ENCODE data around the gene TMEM132E.

The TMEM132E gene

DNA sequence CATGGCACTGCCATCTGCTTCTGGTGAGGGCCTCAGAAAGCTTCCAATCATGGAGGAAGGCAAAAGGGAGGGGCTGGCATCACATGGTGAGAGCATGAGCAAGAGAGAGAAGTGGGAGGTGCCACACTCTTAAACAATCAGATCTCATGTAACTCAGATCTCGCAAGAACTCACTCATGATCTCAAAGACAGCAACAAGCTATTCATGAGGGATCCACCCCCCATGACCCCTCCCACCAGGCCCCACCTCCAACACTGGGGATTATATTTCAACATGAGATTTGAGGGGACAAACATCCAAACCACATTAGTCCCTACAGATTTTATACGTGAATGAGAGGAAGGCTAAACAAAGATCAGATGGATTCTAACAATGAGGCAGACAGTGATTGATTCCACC lies 8.9 kb upstream of the TMEM132E start:
- no peak for DNase-seq (ENCODE audit: low spot score)

DNA sequence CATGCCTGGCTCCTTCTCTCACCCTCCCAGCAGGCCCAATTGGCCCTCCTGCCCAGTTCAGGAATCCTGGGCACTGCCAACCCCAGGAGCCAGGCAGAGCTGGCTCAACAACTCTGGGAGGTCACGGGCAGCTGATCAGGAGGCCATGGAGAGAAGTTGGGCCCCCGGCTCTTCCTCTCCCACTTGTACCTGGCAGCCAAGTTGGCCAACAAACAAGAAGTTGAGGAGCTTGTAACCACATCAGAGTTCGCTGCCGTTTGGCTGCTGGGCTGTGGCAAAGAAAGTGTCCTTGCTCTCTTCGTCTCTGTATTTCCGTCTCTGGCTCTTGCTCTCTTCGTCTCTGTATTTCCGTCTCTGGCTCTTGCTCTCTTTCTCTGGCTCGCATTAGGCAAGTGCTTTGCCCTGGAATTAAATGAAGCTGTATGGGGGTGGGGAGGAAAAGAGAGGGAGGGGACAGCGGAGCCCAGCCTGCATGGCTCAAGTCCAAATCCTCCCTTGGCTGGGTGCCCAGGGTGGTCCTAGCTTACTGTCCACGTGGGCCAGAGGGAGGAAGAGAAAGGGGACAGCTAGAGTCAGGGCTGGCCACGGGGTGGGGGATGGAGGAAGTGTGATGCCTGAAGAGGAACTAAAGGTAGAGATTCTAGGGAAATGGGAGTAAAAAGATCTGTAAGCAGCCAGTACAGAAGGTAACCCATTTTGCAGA lies 7.8 kb upstream of the TMEM132E start:
- DNase-seq (ENCODE audit: low spot score): no peak

DNA sequence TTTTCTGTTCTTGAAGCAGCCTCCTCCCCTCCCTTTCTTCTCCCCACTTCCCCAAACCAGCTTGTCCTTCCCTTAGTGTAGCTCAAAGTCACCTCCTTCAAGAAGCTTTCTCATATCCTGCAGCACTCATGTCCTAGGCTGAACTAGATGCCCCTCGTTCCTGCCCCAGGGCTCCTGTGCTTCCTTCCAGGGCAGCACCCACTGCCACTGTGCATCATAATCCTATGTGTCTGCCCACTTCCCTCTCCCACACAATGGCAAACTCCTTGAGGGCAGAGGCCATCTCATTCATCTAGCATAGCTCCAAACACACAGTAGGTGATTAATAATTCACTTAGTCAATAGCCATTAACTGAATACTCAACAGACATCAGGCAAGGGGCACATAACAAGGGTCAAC lies 6.9 kb upstream of the TMEM132E start:
- DNase-seq (ENCODE audit: low spot score): no peak

DNA sequence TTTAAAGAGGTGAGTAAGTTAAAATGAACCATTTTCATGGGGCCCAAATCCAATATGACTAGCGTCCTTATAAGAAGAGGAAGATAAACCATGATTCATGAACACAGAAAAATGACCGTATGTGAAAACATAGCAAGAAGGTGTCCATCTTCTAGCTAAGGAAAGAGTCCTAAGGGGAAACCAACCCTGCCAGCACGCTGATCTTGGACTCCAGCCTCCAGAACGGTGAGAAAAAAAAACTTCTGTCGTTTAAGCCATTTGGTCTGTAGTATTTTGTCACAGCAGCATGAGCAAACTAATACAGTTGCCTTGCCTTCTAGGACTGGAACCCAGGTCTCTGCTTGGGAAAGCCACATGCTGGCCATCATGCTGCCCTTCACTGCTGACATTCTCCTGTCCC lies 4.2 kb upstream of the TMEM132E start:
- no peak for DNase-seq (ENCODE audit: low spot score)

DNA sequence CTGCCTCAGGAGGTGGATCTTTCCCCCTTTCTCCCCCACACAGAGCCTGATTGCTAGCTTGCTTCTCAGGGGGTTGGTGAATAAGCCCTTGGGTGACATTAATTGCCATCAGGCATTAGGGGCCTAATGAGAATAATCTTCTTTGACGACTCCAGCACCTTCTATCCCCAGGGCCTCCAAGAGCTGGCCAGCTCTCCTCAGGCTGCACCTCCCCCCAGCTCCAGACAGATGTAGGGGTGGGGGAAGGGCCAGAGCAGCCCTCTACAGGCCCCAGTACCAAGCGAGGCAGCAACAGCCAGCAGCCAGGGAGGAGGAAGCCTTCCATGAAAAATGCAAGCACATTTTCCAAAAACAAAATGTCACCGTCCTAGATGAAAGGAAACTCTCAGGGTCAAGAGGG lies 1.4 kb upstream of the TMEM132E start:
- DNase-seq (ENCODE audit: low spot score): peak; percentile 70

DNA sequence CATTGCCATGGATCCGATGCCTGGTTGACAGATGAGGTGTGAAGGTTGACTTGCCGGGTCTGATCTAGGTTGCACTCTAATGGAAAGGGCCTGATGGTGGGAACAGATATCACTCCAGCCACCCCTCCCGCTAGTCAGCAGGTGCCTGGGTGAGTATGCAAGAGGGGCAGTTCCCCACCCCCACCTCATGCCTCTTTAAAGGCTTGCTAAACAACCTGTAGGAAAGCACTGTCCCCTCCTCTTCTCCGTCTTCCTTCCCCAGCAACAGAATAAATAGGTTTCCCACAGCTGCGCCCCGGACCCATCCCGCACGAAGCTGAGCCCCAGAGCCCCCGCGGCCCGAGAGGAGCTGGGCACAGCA lies 746 bp upstream of the TMEM132E start:
- no peak for DNase-seq (ENCODE audit: low spot score)

DNA sequence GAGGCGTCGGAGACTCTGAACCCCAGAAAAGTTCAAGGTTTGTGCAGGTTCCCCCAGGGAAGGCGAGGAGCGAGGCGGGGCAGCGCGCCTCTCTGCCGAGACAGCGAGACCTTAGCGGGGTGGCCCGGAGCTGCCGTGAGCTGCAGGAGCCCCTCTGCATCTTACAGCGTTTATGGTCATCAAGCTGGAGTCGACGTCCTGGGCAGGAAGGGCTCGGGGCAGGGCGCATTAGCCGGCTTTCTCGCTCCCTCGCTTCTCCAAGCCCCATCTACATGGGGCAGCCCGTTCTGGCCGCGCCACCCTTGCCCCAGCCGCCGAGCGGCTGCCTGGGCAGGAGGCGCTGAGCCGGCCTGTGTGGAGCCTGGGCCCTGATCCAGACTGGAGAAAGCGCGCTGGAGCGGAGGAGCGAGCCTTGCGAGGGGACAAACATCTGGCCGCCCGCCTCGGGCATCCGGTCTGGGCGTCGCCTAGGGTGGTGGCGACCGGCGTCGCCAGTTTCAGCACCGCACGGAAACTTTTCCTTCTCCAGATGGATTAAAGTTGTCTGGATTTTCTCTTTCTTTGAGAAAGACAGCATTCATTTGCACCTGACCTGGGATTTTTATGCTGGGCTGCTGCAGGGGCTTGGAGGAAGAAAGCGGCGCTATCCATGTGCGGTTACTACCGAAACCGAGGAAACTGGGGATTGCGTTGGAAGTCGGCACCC lies 750 bp downstream of the TMEM132E start:
- DNase-seq (ENCODE audit: low spot score): peak; percentile 78

DNA sequence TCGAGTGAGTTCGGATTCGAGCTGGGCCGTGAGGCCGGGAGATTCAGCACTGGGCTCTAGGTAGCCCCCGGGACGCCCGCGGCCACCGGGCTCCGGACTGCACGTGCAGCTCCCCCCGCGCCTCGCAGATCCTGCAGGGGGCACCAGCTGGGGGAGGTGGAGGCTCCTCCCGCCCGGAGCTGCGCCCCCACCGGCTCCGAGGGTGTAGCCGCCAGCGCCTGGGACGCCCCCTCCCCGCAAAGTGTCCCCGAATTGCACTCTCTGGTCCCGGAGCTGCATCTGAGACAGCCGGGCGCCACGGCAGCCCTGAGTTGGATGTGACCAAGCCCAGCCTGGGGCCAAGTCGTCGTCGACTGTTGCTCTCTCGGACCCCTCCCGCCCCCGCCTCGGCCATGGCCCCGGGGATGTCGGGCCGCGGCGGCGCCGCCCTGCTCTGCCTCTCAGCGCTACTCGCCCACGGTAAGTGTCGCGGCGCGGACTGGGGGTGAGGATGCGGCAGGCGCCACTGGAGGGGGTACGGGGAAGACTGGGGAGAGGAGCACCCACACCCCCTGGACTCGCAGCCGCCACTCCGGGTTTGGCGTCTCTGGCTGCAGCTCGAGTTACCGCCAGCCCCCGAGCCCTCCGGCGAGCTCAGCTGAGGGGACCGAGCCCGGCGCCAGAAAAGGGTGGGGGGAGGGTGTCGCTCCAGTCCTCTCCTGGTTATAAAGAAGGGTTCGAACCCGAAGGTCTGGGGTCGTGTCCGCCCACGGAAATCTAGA lies 1.5 kb downstream of the TMEM132E start:
- DNase-seq (ENCODE audit: low spot score): peak; percentile 74

DNA sequence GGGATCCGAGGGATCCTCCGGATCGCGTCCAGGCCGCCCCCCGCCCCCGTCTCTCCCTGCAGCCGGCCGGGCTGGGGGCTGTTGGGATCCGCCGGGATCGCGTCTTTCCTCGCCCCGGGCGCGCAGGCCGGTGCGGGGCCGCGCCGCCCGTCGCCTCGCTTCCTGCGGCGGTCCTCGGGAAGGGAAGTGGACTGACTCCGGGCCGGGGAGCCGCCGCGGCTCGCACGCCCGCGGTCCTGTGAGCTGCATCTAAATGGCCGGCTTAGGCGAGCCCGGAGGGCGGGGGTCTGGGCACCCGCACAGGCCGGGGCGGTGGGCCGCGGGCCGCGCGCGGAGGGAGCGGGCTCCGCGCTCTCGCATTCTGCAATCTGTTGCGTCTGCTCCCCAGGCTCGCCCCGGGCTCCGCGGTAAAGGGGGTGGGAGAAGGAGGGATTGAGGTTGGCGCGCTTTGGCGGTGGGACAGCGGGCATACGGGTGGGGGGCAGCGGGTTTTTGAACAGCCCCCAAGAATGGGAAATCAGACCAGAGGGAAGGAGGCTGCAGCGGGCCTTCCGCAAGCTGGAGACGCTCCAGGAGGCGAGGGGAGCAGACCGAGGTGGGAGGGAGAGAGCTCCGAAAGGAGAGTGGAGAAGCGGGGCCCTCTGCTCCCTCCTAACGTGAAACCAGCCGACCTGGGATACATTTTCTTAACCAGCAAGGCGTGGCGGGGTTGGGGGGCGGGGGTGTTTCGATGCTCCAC lies 2.2 kb downstream of the TMEM132E start:
- DNase-seq (ENCODE audit: low spot score): peak; percentile 74

DNA sequence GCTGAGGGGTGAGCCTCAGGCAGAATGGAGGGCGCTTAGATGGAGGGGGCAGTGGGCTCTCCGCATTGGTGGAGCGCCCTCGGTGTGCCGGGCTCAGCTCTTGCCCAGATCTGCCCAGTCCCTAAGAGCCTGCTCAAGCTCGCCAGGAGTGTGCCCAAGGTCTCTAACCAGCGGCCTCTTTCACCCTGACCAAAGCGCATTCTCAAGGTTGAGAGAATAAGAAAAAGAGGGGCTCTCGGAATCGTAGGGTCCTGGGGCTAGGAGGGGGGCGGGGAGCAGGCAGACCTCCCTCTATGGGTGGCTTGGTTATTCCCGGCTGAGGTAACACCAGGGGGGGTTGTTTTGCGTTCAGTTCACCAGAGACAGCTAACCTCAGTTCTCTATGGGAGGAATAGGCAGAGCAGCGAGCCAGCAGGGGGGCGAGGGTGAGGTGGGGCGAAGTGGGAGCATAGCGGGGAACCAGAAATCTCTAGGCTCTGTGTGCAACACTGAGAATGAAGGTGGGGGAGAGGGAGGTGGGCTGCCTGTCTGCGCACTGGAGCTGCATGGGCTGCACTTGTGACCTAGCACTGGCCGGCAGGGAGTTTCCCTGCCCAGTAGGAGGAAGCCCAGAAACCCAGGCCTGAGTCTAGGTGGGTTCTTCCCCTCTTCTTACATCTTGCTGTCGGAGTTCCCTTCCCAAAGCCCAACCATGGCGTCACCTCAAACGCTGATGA lies 3.0 kb downstream of the TMEM132E start:
- no peak for DNase-seq (ENCODE audit: low spot score)

DNA sequence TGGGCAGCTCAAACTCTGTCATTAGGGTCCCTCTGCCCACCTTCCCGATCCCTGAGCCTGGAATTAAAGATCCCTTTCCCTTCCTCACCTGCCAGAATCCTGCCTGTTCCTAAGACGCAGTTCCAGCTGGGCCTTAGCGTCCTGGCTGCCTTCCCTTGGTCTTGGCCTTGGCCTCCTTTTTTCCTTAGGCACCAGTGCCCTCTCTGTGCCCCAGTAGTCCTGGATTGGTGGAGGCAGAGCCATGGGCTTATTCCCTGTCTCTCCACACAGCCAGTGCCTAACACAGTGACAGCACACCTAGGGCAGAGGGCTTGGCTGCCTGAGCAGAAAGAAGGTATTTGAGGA lies 3.5 kb downstream of the TMEM132E start:
- no peak for DNase-seq (ENCODE audit: low spot score)

DNA sequence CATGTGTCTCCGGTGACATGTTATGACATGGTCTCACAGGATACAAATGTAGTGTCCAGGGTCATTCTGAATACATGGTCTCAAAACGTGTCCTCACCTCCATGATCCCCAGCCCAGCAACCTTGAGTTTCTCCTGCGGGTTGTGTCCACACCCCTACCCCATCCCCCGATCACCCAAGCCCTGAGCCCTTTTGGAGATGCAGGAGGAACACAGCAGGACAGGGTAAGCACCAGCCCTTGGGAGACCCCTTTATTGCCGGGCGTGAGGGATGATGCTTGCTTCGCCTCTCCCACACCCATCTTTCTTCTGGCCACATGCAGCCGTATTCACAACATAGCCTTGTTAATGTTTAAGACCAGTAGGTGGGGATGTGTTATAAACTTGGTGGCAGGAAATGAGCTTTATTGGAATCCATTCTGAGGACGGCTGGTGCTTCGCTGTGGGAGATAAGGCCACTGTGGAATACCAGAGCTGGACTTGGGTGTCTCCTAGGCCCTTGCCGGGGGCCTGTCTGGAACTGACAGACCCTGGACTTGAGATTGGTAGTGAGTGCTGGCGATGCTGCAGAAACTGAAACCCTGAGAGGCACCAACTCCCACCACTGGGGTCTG lies 5.5 kb downstream of the TMEM132E start:
- no peak for DNase-seq (ENCODE audit: low spot score)

DNA sequence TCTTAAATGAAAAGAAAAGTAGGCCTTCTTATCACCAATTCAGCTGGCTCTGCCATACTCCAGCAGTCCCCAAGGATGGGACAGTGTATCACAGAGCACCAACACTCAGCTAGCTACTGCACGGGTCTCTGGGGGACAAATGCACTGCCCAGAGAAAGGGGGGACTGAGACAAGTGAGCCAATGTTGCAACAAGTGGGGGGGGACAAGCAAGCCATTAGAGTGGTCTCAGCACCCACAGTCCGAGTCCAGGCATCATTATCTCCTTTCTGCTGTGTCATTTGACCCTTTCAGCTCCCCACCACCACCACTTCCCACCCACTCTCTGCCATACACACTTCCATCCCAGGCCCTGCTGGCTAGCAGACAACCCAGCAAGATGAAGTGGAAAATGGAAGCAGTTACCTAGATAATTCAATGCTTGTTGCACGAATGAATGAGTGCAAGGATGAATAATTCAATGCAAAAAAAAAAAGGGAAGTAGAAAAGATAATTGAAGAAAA lies 7.0 kb downstream of the TMEM132E start:
- no peak for DNase-seq (ENCODE audit: low spot score)

DNA sequence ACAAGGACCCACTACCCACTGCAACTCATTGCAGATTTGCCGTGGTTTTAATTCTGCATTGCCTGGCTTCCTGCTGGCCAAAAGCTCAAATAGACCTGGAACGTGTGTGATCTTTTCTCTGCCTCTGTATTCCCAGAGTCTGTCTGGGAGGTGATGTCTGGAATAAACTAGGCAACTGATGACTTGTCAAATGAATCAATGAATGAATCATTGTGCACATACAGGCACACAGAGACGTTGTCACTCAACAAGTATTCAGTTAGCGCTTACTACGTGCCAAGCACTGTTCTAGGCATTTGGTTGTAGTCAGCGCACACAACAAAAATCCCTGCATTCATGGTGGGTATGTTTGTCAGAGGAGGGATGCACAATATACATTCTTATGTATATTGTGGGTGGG lies 8.9 kb downstream of the TMEM132E start:
- no peak for DNase-seq (ENCODE audit: low spot score)

DNA sequence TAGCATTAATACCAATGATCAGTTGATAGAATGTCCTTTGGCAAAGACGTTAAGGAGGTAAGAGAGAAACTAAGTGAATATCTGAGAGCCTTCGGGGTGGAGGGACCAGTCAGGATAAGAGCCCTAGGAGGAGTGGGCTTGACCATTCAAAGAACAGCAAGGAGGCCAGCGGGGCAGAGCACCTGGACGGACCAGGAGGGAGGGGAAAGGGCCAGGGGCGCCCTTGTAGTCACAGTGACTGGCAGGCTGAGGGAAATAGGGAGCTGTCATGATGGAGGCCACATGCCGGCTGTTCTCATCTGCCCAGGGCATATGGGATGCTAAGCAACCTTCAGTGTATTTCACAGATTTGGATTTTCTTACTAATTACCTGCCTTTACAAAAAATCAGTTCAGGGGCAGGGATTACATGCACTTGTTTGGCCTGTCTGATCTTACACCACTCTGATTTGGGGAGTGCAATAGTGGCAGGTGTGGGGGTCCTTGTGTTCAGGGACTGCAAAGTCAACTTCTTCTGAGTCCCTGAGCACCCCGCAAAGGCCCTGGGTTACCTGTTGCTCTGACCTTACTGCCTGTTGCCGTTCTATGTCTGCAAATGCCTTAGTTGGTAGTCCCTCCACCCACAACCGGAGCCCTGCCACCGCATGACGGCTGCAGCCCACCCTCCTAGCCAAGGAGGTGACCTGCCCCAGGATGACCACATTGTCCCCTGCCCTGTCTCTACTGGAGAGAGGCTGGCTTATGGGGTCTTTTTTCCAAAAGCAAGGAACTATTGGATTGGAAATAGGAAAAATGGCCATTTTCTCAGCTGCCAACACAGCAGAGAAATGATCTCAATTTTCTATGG lies 10.0 kb downstream of the TMEM132E start:
- no peak for DNase-seq (ENCODE audit: low spot score)

DNA sequence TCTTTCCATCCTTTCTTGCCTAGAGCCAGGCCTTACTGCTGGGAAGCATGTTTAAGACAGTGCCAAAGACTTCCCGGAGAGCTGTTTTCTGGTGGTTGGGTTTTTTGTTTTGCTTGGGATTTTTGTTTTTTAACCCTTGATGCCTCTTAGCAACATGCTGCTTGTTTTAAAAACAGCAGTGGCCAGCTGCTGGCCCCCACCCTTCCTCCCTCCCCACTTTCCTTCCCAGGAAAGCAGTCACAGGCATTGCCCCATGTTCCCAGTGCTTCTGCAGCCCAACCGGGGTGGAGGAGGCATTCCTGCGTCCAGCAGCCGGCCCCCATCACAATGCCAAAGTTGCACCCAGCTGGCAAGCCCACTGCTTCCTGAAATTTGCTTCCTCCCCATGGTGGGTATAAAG lies 12.6 kb downstream of the TMEM132E start:
- no peak for DNase-seq (ENCODE audit: low spot score)

DNA sequence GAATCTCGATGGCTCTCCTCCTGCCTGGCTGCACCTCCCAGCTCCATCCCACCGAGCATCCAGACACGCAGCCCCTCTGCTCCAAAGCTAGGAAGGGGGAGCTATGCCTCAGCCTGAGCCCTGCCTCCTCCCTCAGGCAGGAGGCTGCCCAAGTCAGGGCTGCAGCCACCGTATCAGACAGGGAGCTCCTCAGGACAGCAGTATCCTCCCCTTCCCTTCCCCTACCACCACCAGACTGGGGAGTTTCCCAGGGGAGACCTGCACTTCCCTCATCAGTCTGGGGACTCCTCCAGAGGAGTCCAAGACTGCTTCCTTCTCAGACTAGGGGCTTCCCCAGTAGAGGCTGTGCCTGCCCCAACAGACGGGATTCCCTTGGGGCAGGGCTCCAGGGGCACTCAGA lies 17.5 kb downstream of the TMEM132E start:
- DNase-seq (ENCODE audit: low spot score): no peak

DNA sequence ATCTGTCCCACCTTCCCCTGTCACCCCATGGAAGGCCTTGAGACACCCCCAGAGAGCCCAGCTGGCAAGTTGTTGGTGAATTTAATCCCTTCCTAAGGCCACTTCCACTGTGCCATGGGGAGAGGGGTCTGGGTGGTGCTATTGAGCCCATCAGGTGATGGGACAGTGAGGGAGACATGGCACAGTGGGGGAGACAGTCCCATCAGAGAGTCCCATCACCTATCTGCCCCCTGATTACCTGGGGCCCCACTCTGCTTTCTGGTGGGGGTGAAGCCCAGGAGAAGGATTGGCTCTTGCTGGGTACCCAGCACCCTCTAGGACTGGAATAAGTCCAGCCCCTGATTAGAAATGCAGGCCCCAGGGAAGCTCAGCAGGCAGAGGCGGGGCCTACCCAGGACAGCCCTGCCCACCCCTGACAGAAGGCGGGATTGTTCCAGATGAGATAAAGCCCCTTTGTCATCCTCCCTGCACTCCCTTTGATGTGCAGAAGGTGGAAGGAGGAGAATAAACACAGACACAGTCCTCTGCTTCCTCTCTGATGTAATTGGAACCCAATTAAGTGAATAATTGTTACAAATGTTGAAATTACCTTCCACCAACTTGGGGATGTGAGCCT lies 18.9 kb downstream of the TMEM132E start:
- DNase-seq (ENCODE audit: low spot score): peak; percentile 81

DNA sequence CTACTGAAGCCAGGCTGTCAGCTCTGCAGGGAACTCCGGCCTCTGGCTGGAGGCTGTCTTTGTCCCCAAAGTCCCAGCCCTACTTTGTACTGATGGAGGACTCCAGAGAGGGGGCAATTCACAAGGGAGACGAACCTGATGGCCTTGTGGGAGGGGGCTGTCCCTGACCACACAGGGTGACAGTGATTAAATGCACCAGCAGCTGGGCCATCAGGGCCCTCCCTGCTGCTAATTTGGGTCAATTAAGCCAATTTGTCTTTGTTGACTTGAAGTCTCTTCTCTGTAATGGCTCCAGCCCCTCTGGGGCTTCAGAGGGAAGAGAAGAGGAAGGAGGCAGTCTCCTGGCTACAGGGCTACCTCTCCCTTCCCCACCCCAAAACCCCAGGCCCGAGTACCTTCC lies 22.0 kb downstream of the TMEM132E start:
- no peak for DNase-seq (ENCODE audit: low spot score)

DNA sequence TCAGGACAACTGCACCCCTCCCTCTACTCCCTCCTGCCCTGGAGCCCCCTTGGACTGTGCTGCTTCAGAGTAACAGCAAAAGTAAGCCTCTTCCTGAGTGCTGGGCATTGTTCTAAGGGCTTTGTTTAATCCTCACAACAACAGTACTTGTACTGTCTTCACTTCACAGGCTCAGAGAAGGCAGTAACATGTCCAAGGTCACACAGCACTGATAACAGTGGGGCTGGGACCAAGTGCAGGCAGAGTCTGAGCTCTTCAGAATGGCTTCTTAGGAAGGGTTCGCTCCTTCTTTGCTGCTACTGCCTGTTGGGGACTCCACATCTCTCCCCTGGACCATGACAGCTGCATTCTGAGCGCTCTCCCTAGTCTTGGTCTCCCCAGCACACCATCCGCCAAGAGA lies 24.6 kb downstream of the TMEM132E start:
- no peak for DNase-seq (ENCODE audit: low spot score)
